NT2/D1 (cell line): ENCODE measurements around the gene SPSB4.

Source experiments
- SUZ12 ChIP-seq: IDR thresholded peaks from 2 replicates; pipeline ENCODE4 v1.6.1; 2011; ENCODE audit not compliant: insufficient read length, insufficient read depth; ENCODE audit errors: extremely low read depth
- YY1 ChIP-seq: IDR thresholded peaks from 2 replicates; pipeline ENCODE4 v1.6.1; 2011; ENCODE audit not compliant: insufficient read length, insufficient read depth
- ZNF274 ChIP-seq: IDR thresholded peaks from 2 replicates; pipeline ENCODE4 v1.6.1; 2011; ENCODE audit warnings: mild to moderate bottlenecking, low read depth, low read length

DNA sequence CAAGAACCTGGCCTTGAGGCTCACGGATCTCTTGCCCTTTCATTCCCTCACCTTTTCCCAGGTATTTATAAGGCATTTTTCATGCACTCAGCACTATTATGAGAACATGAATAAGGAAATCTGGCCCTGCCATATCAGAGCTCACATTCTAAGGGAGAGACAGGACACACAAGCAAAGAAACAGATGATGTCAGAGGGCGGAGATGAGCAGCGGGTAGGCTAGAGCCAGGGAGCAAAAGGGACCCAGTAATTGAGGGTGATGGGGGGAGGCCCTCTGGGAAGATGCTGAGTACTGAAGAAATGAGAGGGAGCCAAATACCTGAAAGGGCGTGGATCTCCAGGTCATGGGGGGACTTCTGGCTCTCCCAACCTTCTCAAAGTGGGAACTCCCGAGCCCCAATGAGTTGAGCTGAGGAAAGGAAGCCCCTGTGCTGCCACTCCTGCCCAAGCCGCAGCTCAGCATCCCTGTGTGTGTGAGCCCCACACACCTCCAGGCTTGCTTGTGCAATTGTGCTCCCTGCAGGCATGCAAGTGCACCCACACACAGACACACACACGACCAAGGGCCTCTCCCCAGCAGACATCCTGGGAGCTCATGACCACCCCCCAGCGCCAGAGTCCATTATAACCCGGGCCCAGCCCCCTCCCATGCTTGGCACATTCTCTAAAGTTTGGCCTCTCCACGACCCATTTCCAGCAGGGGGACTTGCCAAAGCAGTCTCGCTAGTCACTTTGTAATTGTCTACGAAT, 99.1 kb downstream of the SPSB4 start:
- TF ChIP-seq ZNF274 (no peak), SUZ12 (no peak), YY1 (no peak)
